ENCODE data around the gene CHAC1.
"Not testable (repeated sequence)": the region's sequence is repeated elsewhere in the genome, so short reads cannot be mapped to it uniquely, and the experiment has no call there.

The CHAC1 gene

DNA sequence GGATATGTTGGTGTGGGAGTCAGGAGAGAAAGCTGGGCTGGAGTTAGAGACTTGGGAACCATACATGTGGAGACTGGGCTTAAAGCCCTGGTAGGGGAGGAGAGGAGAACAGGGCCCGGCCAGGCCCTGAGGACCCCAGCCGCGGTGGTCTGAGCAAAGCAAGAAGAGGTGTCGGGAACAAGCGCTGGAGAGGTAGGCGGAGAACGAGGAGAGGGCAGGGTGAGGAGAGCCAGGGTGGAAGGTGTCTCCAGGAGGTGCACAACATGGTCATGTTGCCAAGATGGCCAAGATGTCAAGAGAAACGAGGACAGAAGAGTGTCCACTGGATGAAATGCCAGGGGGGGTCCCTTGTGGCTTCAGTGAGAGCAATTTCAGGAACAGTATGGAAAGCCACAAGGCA is 5.5 kb downstream of the CHAC1 start:
- no peak for DNase-seq

DNA sequence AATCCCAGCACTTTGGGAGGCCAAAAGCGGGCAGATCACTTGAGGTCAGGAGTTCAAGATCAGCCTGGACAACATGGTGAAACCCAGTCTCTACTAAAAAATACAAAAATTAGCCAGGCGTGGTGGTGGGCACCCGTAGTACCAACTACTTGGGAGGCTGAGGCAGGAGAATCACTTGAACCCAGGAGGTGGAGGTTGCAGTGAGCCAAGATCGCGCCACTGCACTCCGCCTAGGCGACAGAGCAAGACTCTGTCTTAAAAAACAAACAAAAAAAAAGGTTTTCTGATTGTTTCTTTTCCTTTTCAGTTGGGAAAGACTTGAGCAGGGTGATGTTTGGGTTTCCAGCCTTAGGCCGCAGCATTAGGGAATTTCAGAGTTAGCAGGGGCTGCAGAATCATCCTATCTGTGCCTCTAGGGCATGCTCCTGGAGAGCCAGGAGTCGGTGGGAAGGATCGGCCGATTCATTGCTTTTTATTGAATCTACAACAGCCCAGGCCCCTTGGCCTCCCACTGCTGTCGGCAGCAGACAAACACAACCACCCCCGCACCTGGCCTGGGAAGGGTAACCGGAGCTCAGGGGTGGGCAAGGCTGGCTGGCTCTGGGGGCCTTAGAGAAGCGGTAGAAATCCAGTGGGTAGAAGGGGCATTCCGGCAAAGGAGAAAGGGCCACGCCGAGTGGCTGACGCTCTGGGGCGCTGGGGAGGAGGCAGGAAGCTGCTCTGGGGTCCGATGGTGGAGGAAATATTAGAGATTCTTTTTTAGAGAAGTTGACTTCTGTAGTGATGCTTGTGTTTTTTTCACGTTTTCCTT is 6.3 kb downstream of the CHAC1 start:
- DNase-seq, result no peak

DNA sequence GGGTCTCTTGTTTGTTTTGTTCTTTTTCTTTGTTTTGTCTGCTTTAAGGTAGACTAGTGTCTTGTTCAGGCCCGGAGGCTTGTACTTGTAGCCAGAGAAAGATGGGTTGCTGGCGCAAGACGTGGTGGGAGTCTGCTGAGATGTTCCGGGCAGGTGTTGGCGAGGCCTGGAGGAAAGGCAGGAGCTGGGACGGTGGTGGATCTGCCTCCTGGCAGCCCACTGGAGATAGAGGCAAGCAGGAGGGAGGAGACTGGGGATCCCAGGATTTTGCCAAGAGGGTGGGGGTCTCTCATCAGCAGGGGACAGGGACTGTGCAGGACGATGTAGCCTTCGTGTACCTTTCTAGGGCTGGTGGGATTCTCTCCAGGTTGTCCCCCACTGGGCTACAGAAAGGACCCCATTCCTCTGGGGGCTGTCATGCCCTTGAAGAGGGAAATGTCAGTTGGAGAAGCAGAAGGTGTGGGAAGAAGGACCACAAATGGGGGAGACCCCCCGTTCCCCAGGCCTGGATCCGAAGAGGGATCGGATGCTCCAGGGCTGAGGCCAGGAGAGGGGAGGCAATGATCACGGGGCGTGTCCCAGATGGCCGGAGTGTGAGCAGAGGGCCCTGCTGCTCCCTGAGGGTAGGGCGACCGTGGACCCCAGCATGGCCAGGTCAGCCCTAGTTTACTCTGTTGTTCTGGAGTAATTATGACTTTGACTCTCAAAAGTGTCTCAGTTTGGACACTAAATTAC is 7.0 kb downstream of the CHAC1 start:
- DNase-seq, result no peak

DNA sequence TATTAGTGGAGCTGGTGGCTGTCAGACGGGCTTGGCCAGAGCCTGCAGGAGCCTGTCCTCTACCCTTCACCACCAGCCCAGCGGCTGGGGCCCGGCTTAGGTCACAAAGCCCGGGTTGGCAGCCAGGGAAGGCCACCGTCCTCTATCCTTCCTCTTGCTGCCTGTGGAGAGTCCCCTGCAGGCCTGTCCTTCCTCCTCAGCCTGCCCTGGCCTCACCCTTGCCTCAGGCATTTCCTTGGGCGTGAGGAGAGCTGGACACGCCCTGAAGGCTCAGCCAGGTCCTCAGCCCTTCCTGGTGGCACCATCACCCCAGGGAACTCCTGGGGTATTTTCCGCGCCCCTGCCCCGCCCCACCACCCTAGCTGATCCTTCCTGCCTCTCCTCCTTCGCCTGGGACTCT is 7.7 kb downstream of the CHAC1 start:
- no peak for DNase-seq

- DNase-seq, result not testable (repeated sequence)
These were observed 8.5 kb downstream of the CHAC1 start for GRCh38 chr15:40961740-40962139.

DNA sequence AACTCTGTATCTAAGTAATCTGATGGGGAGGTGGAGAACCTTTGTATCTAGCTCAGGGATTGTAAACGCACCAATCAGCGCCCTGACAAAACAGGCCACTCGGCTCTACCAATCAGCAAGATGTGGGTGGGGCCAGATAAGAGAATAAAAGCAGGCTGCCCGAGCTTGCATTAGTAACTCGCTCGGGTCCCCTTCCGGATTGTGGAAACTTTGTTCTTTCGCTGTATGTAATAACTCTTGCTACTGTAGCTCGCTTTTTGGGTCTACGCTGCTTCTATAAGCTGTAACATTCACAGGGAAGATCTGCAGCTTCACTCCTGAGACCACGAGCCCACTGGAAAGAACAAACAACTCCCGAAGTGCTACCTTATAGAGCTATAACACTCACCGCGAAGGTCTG is 9.0 kb downstream of the CHAC1 start:
- DNase-seq, result not testable (repeated sequence)

- DNase-seq, result no peak
These were observed 9.9 kb downstream of the CHAC1 start for GRCh38 chr15:40963201-40963600.

DNA sequence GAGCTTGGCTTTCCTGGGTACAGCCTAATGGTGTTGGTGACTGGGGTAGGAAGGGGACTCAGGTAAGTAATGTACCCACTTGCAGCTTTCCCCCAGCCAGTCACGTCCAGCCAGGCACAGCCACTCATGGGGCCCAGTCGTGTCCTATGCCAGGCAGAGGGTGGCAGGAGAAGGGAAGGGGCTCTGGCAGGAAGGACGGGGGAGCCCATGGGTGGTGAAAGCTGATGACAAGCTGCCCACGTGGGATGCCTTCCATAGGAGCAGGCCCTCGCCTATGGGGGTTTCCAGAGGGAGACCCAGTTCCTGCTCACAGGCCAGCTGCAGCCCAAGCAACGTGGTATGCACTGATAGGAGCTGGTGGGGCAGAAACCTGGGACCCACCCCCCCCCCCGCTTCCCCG is 10.7 kb downstream of the CHAC1 start:
- DNase-seq, result no peak

DNA sequence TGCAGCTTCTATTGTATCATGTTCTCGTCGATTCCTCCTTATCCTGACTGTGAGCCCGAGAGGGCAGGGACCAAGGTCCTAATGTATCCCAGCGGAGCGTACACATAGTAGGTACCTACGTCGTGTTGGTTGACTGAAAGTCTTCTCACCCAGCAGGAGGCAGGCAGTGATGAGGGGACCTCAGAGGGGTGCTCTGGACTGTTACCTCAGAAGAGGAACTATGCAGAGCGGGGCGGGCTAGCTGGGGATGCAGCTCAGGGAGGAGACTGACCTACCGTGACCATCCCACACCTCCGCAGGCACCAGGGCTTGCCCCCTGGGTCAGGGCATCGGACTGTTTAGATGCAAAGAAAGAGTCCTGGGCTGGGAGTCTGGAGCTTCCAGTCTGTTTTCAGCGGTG is 11.4 kb downstream of the CHAC1 start:
- DNase-seq, result no peak

DNA sequence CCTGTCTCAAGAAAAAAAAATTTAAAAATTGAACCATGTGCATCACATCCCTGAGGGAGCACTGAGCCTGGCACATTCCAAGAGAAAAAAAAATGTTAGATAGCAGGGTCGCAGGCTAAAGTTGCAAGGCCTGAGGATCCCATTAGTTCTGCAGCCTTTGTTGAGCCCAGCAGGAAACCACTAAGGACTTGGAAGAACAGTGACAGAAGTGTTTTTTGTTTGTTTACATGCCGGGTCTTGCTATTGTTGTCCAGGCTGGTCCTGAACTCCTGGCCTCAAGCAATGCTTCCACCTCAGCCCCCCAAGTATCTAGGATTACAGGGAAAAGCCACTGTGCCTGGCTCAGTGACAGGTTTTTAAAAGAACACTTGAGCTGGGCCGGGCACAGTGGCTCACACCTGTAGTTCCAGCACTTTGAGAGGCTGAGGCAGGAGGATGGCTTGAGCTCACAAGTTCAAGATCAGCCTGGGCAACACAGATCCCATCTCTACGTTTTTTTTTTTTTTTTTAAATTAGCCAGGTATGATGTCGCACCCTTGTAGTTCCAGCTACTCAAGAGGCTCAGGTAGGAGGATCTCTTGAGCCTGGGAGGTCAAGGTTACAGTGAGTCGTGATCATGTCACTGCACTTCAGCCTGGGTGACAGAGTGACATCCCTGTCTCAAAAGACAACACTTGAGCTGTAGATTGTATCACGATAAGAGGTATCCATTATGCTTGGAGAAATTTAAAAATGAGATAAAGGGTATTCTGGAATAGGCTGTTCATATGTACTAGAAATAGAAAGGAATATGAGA is 15.2 kb downstream of the CHAC1 start:
- no peak for DNase-seq

- DNase-seq, result no peak
These were observed 16.1 kb downstream of the CHAC1 start for GRCh38 chr15:40969363-40969762.

- DNase-seq, result no peak
These were observed 21.6 kb downstream of the CHAC1 start for GRCh38 chr15:40974879-40975278.

GRCh38 chr15:40976819-40977218 is 23.5 kb downstream of the CHAC1 start:
- DNase-seq, result no peak

DNA sequence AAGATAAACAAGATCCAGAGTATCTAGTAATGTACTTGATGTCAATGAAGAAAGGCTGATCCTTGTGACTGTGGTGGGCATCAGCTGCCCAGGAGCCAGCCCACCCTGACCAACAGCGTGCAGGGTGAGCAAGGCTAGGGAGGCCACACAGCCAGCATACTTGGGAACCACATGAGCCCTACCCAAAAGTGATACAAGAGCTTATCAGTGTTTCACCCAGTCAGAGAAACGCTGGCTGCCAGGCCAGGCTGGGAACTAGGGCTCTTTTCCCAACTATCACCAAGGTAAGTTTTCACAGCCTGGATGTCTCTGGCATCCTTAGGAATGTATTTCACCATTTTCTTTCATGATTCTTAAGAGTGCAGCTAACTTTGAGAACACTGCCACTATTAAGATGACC is 24.9 kb downstream of the CHAC1 start:
- no peak for DNase-seq

DNA sequence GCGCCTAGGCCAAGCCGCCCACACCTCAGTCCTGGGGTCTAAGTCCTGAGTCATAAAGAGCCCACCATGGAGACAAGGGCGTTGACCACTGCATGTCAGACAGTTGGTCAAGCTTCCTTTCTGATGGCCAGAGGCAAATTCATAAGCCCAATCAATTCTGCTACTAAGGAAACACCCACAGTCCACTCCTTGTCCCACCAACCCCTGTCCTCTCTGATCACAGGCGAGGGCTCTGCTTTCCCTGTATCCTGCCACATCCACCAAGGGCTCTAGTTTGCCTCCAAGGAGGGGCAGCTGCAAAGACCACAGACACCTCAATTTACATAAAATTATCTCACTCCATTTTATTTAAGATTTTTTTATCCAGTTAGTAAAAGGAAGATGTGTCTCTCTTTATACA is 25.3 kb downstream of the CHAC1 start:
- DNase-seq, result no peak

DNA sequence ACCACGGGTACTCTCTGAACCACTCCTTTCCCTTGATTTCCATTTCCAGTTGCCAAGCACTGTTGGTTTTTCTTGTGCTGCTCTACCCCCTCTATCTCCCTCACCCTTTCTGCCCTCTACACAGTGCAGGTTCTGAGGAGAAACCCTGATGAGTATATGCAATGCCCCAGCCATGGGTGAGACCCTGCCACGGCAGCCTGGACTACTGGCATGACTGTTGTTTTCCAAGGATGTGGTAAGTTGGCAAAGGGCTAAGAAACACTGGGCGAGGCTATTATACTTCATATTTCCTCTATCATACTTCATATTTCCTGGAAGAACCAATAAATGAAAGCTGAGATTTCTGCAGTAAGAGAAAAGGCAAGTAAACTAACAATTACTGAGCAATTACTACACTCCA is 27.9 kb downstream of the CHAC1 start:
- DNase-seq, result no peak

DNA sequence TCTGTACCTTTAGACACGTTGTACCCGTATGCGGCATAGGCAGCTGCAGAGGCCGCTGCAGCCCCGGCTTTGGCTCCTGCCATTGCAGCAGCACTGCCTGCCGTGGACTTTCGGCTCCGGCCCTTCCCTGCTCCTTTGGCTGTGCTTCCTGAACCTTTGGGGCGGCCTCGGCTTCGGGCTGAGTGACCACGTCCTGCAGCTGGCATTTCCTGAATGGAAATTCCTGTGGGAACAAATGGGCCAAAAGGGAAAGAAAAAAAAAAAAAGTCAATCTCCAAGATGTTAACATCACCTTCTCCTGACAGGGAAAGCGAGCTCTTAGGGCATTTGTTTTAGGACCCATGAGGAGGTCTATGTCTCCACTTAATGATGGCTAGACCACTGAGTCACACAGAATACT is 29.6 kb downstream of the CHAC1 start:
- DNase-seq, result no peak

DNA sequence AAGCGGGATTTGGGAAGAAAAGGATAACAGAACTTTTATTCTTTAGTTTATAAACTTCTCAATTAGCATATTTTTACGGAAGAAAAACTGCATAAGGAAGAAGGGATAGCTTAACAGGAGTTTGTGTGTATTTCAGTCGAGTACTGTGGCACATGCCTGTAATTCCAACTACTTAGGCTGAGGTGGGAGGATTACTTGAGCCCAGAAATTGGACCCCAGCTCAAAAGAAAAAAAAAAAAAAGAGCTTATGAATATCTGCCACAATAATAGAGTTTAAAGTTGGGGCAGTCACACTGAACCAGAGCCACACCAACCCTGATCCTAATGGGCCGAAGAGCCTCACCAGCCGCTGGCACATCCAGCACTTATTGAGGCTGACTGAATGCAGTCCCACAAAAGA is 31.1 kb downstream of the CHAC1 start:
- DNase-seq, result no peak

DNA sequence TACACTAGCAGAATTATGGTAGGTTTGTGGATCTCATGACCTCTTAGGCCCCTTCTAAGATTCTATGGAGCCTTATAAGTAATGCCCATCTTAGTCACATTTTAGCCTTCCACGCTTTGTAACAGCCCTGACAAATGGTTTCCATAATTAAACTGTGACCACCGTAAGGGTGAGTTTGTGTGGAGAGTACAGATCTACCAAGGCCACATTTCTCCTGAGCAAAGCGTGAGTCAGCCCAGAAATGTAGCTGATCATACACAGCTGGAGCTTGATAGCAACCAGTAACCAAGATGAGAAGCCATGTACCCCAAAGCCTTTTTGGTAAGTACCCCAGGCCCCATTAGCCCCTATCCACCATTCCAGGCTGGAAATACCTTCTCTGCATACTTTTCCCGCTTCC is 31.7 kb downstream of the CHAC1 start:
- no peak for DNase-seq

DNA sequence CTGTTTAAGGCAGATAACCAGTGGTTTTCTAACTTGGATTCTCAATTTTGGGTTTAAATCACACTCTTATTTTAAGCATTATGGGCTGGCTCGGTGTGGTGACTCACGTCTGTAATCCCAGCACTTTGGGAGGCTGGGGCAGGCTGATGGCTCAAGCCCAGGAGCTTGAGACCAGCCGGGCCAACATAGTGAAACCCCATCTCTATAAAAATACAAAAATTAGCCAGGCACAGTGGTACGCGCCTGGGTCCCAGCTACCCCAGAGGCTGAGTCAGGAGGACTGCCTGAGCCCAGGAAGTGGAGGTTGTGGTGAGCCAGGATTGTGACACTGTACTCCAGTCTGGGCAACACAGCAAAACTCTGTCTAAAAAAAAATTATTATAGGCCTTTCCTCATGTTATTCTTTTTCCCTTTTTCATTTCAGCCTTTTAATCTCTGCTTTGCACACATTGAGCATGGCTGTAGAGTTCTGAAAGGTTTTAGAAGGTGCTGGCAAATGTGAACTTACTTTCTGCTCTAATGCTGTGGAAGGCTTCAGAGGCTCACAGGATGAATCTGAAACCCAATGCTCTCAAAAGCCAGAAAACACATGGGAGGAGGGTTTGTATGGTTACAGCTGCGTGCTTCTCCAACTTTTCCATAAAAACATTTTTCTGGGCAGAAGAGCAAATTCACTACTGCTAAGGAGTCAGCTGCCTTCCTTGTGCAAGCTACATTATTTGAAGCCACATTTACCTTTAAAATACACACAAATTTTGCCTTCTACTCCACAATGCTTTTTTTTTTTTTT is 32.5 kb downstream of the CHAC1 start:
- no peak for DNase-seq

- no peak for DNase-seq
These were observed 33.5 kb downstream of the CHAC1 start for GRCh38 chr15:40986820-40987219.

- DNase-seq, result no peak
These were observed 34.9 kb downstream of the CHAC1 start for GRCh38 chr15:40988156-40988555.

DNA sequence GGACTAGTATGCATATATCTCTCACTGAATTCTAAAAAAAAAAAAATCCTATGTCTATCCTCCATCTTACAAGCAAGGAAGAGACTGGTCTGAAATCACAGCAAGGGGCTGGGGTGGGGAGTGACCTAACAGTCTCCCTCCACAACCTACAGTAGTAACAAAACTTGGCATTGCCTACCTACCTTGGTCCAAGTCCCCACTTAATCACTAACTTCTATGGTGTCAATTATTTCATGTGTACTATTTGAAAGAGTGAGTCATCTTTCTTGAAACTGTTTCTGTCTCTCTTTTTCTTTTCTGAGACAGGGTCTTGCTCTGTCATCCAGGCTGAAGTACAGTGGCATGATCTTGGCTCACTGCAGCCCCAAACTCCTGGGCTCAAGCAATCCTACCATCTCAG is 36.8 kb downstream of the CHAC1 start:
- DNase-seq, result no peak
